Adrenal gland (tissue), 12 donors: ENCODE results near the gene PDE2A. TPM values are rescaled to one million over a fixed set of nuclear protein-coding genes. Genes with fewer than 3 reads are reported as not detected.
A peak's percentile ranks its signal among the peaks of the same experiment; 100 is the strongest.

ENCODE experiments used
- DNase-seq, 7 donors: peaks; one replicate each; pipeline ENCODE4 v3.0.0-alpha.2; 2019 to 2020
- H3K27ac ChIP-seq, 5 donors: fragments of 200-600 bp; sonication (generic) in 4 of 5; 1 replicate in 3 of 5; 2 replicates in 2 of 5; pipeline versions ENCODE4 v1.5.1 to v1.8.0; 2016 to 2020; ENCODE audit warnings: mild to moderate bottlenecking in 1 of 5
- H3K27me3 ChIP-seq: fragments of 200-600 bp; 2 replicates; pipeline ENCODE4 v1.8.0; 2021
- H3K36me3 ChIP-seq, 2 donors: fragments of 200-600 bp; replicated peaks in 1 of 2; 1 replicate in 1 of 2; 2 replicates in 1 of 2; pipeline versions ENCODE4 v1.5.1 to v1.8.0; 2018 to 2022
- H3K4me1 ChIP-seq, 2 donors: fragments of 200-600 bp; replicated peaks in 1 of 2; 1 replicate in 1 of 2; 2 replicates in 1 of 2; pipeline versions ENCODE4 v1.5.1 to v1.8.0; 2018 to 2021
- H3K4me3 ChIP-seq, 4 donors: fragments of 200-600 bp; sonication (generic) in 3 of 4; one replicate each; pipeline ENCODE4 v1.5.1; 2016 to 2018
- H3K9me3 ChIP-seq, 3 donors: fragments of 200-600 bp; sonication (generic) in 1 of 3; replicated peaks in 1 of 3; 1 replicate in 2 of 3; 2 replicates in 1 of 3; pipeline versions ENCODE4 v1.5.1 to v1.8.0; 2016 to 2021
- CTCF ChIP-seq, 6 experiments: fragments of 450-650 bp in 4 of 6; fragments of 200-600 bp in 2 of 6; sonication (generic) in 1 of 6; IDR thresholded peaks; 1 replicate in 5 of 6; 2 replicates in 1 of 6; pipeline versions ENCODE4 v1.5.1 to v1.8.0; 2016 to 2021; ENCODE audit warnings: antibody characterized with exemption in 6 of 6, mild to moderate bottlenecking in 2 of 6, moderate library complexity in 1 of 6
- POLR2A ChIP-seq, 2 donors: fragments of 450-650 bp; IDR thresholded peaks; one replicate each; pipeline ENCODE4 v1.6.1; 2017; ENCODE audit warnings: antibody characterized with exemption in 2 of 2, mild to moderate bottlenecking in 2 of 2, moderate library complexity in 1 of 2
- WGBS, 4 donors: extraction: QIAGEN DNeasy Blood & Tissue Kit in 2 of 4; methylation state at CpG; one replicate each; pipeline versions ENCODE4 v1.1.5 to v1.1.7; 2013 to 2017; 5-methylcytosine and 5-hydroxymethylcytosine counted together
- intact Hi-C, 2 donors: fragments of 100-400 bp; cut with DNase I; formaldehyde crosslinking; loops; one replicate each; pipeline versions ENCODE4 v1.14.1 to v1.15.0; 2022 to 2023
- polyA plus RNA-seq, 3 donors: library from polyadenylated mRNA; stranded (reverse); fragments of 200-250 nt in 2 of 3; fragments of 350-450 nt in 1 of 3; fragmentation: Illumina TruSeq in 1 of 3; extraction: RNeasy Lipid Tissue Mini Kit (QIAGEN cat#74804) in 1 of 3; gene quantifications; one replicate each; pipeline ENCODE4 v1.2.3, GENCODE V29; 2013 to 2014
- total RNA-seq, 9 donors: library from RNA; depleted of rRNA in 4 of 9; stranded (reverse); fragments of >200 nt in 4 of 9; fragments of 120-200 nt in 1 of 9; fragmentation: NEBNext Ultra II Directional in 1 of 9; extraction: Animal tissue kit (Norgen Biotek cat#: 25700) in 1 of 9; gene quantifications; one replicate each; pipeline versions ENCODE4 v1.1.0 to v1.2.4, GENCODE V29; 2013 to 2023
- donor health status: healthy with polysubstance abuse.
- donor health status: Bipolar disorder and iron deficiency.
- donor health status: DM: yes; HTN: yes; CAD: no.
- donor health status: DM: no; HTN: no; CAD: no.
- donor health status: DM: no; HTN: no; CAD: no.
- donor health status: DM: yes; HTN: yes; CAD: no.

PDE2A gene
- total and polyA plus RNA-seq, 12 donors = 11.5 to 226 (median 67.6) TPM

- no peaks in the 10 kb centered on the region for H3K27me3 ChIP-seq
- H3K27ac ChIP-seq = no peak overlapping the region
- intact Hi-C loops = no loop called here
- TF ChIP-seq POLR2A (IDR thresholded peaks at IDR 0.05) (no peak), CTCF (IDR thresholded peaks at IDR 0.05) (no peak)
- H3K4me3 ChIP-seq = no peak overlapping the region
- no peaks in the 10 kb centered on the region for H3K9me3 ChIP-seq
- 63 to 75% (median 69%) methylated on average over 7 to 10 of the region's 10 CpGs for WGBS, 4 donors
- no peak for DNase-seq
- H3K4me1 ChIP-seq = no peaks in the 10 kb centered on the region
- no peaks in the 10 kb centered on the region for H3K36me3 ChIP-seq
Observed at GRCh38 chr11:72591785-72592502, 82.3 kb downstream of the PDE2A start.

GRCh38 chr11:72591023-72591422, 83.2 kb downstream of the PDE2A start:
- no peaks in the 10 kb centered on the region for H3K27me3 ChIP-seq
- no peak overlapping the region for H3K27ac ChIP-seq
- H3K36me3 ChIP-seq = no peaks in the 10 kb centered on the region
- no peak for DNase-seq
- H3K4me3 ChIP-seq = no peak overlapping the region
- no peaks in the 10 kb centered on the region for H3K9me3 ChIP-seq
- TF ChIP-seq POLR2A (IDR thresholded peaks at IDR 0.05) (no peak), CTCF (IDR thresholded peaks at IDR 0.05) (no peak)
- intact Hi-C loops = no loop called here
- 60 to 84% (median 68%) methylated on average over 4 to 5 of the region's 5 CpGs for WGBS, 4 donors
- no peaks in the 10 kb centered on the region for H3K4me1 ChIP-seq

GRCh38 chr11:72589802-72590761, 84.1 kb downstream of the PDE2A start:
- H3K27ac ChIP-seq = no peak overlapping the region
- no peaks in the 10 kb centered on the region for H3K36me3 ChIP-seq
- no peak for DNase-seq
- no peaks in the 10 kb centered on the region for H3K9me3 ChIP-seq
- intact Hi-C loops = loop anchor here in 1 of 2 donors (5.0 kb wide), 1 partner anchor 57 kb away; no protein-coding TSS in a partner anchor
- TF ChIP-seq POLR2A (IDR thresholded peaks at IDR 0.05) = no peak
- peak in 4 of 6 experiments; percentile 19 to 44 (median 34) for TF ChIP-seq CTCF (IDR thresholded peaks at IDR 0.05)
- 60 to 67% (median 61%) methylated on average over 19 to 74 of the region's 74 CpGs for WGBS, 4 donors
- no peaks in the 10 kb centered on the region for H3K27me3 ChIP-seq
- H3K4me1 ChIP-seq = no peaks in the 10 kb centered on the region
- H3K4me3 ChIP-seq = no peak overlapping the region
